SK-N-SH (cell line): ENCODE data around the gene BAIAP2L2.
"Not testable (repeated sequence)": the region's sequence is repeated elsewhere in the genome, so short reads cannot be mapped to it uniquely, and the experiment has no call there.

Source experiments
- MXI1 ChIP-seq: IDR thresholded peaks from 2 replicates; pipeline ENCODE4 v1.6.1; 2012; ENCODE audit warnings: mild to moderate bottlenecking, low read depth, low read length, improper control_type of control experiment
- POLR2AphosphoS5 ChIP-seq: IDR thresholded peaks from 2 replicates; pipeline ENCODE4 v1.6.1; 2012; ENCODE audit warnings: low read depth, low read length
- RAD21 ChIP-seq: IDR thresholded peaks from 2 replicates; pipeline ENCODE4 v1.6.1; 2012; ENCODE audit warnings: mild to moderate bottlenecking, low read length
- RFX5 ChIP-seq: IDR thresholded peaks from 2 replicates; pipeline ENCODE4 v1.6.1; 2012; ENCODE audit warnings: mild to moderate bottlenecking, improper control_type of control experiment, low read length
- TF ChIP-seq, protein P1 (sequence below): fragments of 200-600 bp; sonication (generic); IDR thresholded peaks from 2 replicates; pipeline ENCODE4 v1.6.1; 2017; ENCODE audit warnings: antibody characterized with exemption, mild to moderate bottlenecking, moderate library complexity

DNA sequence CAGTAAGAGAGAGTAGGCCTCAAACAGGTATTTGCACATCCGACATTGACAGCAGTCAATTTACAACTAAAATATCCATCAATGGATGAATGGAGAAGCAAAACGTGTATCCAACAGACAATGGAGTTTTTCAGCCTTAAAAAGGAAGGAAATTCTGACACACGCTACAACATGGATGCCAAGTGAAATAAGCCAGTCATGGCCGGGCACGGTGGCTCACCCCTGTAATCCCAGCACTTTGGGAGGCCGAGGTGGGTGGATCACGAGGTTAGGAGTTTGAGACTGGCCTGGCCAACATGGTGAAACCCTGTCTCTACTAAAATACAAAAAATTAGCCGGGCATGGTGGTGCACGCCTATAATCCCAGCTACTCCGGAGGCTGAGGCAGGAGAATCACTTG, 7.1 kb upstream of the BAIAP2L2 start:
- not testable (repeated sequence) for TF ChIP-seq RFX5, RAD21, POLR2AphosphoS5, MXI1
- TF ChIP-seq, protein P1, sequence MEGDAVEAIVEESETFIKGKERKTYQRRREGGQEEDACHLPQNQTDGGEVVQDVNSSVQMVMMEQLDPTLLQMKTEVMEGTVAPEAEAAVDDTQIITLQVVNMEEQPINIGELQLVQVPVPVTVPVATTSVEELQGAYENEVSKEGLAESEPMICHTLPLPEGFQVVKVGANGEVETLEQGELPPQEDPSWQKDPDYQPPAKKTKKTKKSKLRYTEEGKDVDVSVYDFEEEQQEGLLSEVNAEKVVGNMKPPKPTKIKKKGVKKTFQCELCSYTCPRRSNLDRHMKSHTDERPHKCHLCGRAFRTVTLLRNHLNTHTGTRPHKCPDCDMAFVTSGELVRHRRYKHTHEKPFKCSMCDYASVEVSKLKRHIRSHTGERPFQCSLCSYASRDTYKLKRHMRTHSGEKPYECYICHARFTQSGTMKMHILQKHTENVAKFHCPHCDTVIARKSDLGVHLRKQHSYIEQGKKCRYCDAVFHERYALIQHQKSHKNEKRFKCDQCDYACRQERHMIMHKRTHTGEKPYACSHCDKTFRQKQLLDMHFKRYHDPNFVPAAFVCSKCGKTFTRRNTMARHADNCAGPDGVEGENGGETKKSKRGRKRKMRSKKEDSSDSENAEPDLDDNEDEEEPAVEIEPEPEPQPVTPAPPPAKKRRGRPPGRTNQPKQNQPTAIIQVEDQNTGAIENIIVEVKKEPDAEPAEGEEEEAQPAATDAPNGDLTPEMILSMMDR: not testable (repeated sequence)
